Peyer's patch (tissue), 4 donors: ENCODE data around the gene NLRC3. TPM values are rescaled to one million over a fixed set of nuclear protein-coding genes. Genes with fewer than 3 reads are reported as not detected.

Experiments
- DNase-seq, 3 donors: peaks; one replicate each; pipeline ENCODE4 v3.0.0-alpha.2; 2017 to 2019
- H3K27ac ChIP-seq, 4 donors: fragments of 200-600 bp; sonication (generic); one replicate each; pipeline ENCODE4 v1.5.1; 2016 to 2019
- H3K27me3 ChIP-seq, 2 donors: fragments of 200-600 bp; sonication (generic); one replicate each; pipeline ENCODE4 v1.5.1; 2019
- H3K36me3 ChIP-seq, 3 donors: fragments of 200-600 bp; sonication (generic); one replicate each; pipeline ENCODE4 v1.5.1; 2016 to 2019
- H3K4me1 ChIP-seq, 4 donors: fragments of 200-600 bp; sonication (generic); one replicate each; pipeline ENCODE4 v1.5.1; 2016 to 2019
- H3K4me3 ChIP-seq, 4 donors: fragments of 200-600 bp; sonication (generic); 1 replicate in 3 of 4; 2 replicates in 1 of 4; pipeline ENCODE4 v1.5.1; 2016 to 2019; ENCODE audit warnings: mild to moderate bottlenecking in 1 of 4
- H3K9me3 ChIP-seq, 4 donors: fragments of 200-600 bp; sonication (generic); one replicate each; pipeline ENCODE4 v1.5.1; 2016 to 2019; ENCODE audit warnings: mild to moderate bottlenecking in 1 of 4
- POLR2A ChIP-seq, 2 donors: fragments of 450-650 bp; IDR thresholded peaks; one replicate each; pipeline ENCODE4 v1.5.1; 2017; ENCODE audit warnings: antibody characterized with exemption in 2 of 2, mild to moderate bottlenecking in 2 of 2, moderate library complexity in 2 of 2
- total RNA-seq, 4 donors: library from RNA; depleted of rRNA; stranded (reverse); fragments of >200 nt; gene quantifications; one replicate each; pipeline ENCODE4 v1.1.0, GENCODE V29; 2016
- TF ChIP-seq, protein P1 (sequence below), 6 experiments: fragments of 450-650 bp in 4 of 6; fragments of 200-600 bp in 2 of 6; sonication (generic) in 1 of 6; IDR thresholded peaks; one replicate each; pipeline ENCODE4 v1.5.1; 2017 to 2019; ENCODE audit warnings: antibody characterized with exemption in 6 of 6, mild to moderate bottlenecking in 3 of 6, moderate library complexity in 1 of 6

Gene NLRC3
- total RNA-seq, 4 donors from 2014 or later = 4.4 to 32.2 (median 7.3) TPM

DNA sequence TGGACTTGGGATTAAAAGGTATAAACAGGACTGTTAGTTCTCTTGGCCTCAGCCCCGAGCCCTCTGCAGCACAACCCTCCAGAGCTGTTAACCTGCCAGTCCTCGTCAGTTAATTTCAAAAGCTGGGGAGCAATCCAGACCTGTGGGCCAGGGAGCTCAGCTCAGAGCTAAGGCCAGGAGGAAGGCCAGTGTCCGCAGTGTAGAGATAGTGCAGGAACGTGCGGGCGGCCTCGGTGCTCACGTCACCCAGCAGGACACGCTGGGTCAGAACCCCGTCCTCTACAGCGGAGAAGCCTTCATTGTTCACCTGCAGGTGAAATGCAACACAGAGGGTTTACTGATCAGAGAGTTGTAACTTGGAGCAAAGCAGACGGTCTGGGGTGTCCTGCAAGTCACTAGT lies 15.4 kb upstream of the NLRC3 start:
- no peaks in the 10 kb centered on the region for H3K27me3 ChIP-seq
- TF ChIP-seq, protein P1, sequence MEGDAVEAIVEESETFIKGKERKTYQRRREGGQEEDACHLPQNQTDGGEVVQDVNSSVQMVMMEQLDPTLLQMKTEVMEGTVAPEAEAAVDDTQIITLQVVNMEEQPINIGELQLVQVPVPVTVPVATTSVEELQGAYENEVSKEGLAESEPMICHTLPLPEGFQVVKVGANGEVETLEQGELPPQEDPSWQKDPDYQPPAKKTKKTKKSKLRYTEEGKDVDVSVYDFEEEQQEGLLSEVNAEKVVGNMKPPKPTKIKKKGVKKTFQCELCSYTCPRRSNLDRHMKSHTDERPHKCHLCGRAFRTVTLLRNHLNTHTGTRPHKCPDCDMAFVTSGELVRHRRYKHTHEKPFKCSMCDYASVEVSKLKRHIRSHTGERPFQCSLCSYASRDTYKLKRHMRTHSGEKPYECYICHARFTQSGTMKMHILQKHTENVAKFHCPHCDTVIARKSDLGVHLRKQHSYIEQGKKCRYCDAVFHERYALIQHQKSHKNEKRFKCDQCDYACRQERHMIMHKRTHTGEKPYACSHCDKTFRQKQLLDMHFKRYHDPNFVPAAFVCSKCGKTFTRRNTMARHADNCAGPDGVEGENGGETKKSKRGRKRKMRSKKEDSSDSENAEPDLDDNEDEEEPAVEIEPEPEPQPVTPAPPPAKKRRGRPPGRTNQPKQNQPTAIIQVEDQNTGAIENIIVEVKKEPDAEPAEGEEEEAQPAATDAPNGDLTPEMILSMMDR (IDR thresholded peaks at IDR 0.05) = no peak
- TF ChIP-seq POLR2A (IDR thresholded peaks at IDR 0.05) = no peak
- H3K4me1 ChIP-seq = no peaks in the 10 kb centered on the region
- no peak for DNase-seq
- no peak overlapping the region for H3K27ac ChIP-seq
- peaks cover 0 to 27% (median 0%) of the 10 kb centered on the region in 3 donors for H3K36me3 ChIP-seq
- no peaks in the 10 kb centered on the region for H3K9me3 ChIP-seq
- no peak overlapping the region for H3K4me3 ChIP-seq

DNA sequence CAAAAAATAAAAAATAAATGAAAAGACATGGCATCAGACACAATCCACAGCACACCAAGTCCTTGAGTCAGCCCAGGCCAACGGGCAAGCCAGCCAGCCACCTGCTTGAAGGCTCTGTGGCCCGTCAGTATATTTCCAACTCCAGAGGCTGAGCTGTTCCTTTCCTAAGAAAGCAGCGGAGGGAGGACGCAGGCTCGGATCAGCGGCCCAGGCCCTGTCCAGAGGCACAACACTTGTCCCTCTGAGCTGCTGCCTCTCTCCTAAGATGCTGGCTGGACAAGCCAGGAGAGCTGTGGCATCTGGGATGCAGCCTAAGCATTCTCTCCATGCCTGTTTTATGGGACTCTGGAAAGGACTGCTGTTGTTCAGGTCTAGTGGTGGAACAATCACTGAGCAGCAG lies 14.8 kb upstream of the NLRC3 start:
- no peaks in the 10 kb centered on the region for H3K27me3 ChIP-seq
- no peak overlapping the region for H3K27ac ChIP-seq
- H3K4me1 ChIP-seq = no peaks in the 10 kb centered on the region
- DNase-seq = no peak
- peaks cover 0 to 27% (median 0%) of the 10 kb centered on the region in 3 donors for H3K36me3 ChIP-seq
- TF ChIP-seq, protein P1 (IDR thresholded peaks at IDR 0.05) = no peak
- TF ChIP-seq POLR2A (IDR thresholded peaks at IDR 0.05) = no peak
- H3K9me3 ChIP-seq = no peaks in the 10 kb centered on the region
- no peak overlapping the region for H3K4me3 ChIP-seq

DNA sequence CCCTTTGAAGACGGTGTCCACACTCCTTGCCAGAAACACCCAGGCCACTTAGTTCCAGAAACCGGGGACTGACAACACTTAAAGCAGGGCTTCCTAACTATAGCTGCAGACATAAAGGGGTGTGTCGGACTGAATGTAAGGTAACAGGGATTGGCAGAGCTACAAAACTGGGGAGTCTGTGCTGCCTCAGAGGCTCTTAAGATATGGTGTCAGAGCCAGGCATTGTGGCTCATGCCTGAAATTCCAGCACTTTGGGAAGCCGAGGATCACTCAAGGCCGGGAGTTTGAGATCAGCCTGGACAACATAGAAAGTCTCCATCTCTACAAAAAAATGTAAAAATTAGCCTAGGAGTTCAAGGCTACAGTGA lies 14.2 kb upstream of the NLRC3 start:
- Histone ChIP-seq H3K36me3 (peaks cover 0 to 27% (median 0%) of the 10 kb centered on the region in 3 donors), H3K9me3 (no peaks in the 10 kb centered on the region), H3K4me1 (no peaks in the 10 kb centered on the region), H3K4me3 (no peak overlapping the region), H3K27me3 (no peaks in the 10 kb centered on the region), H3K27ac (no peak overlapping the region)
- DNase-seq = no peak
- TF ChIP-seq, protein P1 (IDR thresholded peaks at IDR 0.05) = no peak
- no peak for TF ChIP-seq POLR2A (IDR thresholded peaks at IDR 0.05)

DNA sequence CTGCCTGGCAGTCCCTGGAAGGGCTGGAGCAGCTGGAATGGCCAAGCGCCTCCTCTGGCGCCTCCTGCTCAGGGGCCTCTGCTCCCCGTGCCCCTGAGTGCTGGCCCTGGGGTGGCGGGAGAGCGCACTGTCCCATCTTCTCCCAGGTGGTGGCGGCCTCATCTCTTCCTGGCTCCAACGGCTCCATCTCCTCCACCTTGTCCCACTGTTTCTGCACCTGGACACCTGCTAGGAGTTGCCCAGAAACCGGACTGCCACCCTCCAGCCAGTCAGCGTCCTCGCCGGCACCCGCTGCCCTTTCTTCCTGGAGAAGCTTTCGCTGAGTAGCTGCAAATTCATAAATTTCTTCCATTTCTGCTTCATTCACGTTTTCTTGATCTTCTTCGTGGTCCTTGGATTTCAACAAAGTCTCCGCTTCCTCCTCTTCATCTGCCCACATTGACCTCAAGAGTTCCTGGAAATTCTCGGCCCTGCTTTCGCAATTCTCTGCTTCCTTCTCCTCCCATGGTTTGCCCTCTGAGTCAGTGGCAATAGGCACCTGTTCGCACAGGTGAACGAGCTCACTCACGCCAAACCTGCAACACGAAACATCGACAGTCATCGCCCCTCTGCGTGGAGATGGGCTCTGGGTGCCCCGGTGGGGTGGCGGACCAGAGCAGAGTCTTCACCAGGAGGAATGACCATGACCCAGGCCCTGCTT lies 13.7 kb upstream of the NLRC3 start:
- Histone ChIP-seq H3K4me3 (no peak overlapping the region), H3K9me3 (no peaks in the 10 kb centered on the region), H3K4me1 (no peaks in the 10 kb centered on the region), H3K36me3 (peaks cover 0 to 27% (median 0%) of the 10 kb centered on the region in 3 donors), H3K27ac (no peak overlapping the region), H3K27me3 (no peaks in the 10 kb centered on the region)
- DNase-seq = no peak
- no peak for TF ChIP-seq POLR2A (IDR thresholded peaks at IDR 0.05)
- TF ChIP-seq, protein P1 (IDR thresholded peaks at IDR 0.05) = no peak

DNA sequence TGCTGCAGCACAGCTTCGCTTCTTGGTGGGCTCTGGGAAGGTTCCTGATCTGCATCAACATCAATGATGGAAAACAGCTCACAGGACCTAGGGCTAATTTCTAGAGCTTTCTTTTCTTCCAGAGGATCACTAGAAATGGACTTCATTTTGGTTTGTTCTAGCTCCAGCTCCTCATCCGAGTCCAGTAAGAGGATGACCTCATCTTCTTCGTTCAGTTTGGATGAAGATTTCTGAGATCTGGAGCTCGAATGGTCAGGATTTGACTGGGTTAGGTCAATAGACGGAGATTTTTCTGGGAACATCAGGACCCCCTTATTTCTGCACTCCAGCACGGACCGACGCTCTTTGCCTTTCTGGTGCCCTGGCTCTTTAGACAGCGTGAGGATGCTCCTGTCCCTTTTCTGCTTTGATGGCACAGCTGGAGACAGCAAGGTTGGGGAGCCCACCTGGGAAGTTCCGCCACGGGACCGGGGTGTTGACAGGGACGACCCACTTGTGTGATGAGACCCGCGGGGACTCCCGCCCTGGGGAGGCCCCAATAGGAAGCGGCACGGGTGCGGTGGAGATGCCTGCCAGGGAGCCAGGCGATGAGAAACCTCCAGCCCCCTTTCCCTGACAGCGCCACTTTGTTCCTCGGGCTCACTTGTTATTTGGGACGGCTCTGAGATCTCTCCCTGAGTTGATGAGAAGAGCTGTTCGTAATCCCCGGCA lies 12.9 kb upstream of the NLRC3 start:
- Histone ChIP-seq H3K27me3 (no peaks in the 10 kb centered on the region), H3K36me3 (peaks cover 0 to 27% (median 0%) of the 10 kb centered on the region in 3 donors), H3K9me3 (no peaks in the 10 kb centered on the region), H3K27ac (no peak overlapping the region), H3K4me3 (no peak overlapping the region), H3K4me1 (no peaks in the 10 kb centered on the region)
- TF ChIP-seq, protein P1 (IDR thresholded peaks at IDR 0.05) = no peak
- no peak for TF ChIP-seq POLR2A (IDR thresholded peaks at IDR 0.05)
- DNase-seq = no peak
